ENCODE data around the gene ACTL6B. TPM values are rescaled to one million over a fixed set of nuclear protein-coding genes. Genes with fewer than 3 reads are reported as not detected.

The ACTL6B gene
- not detected in 5 replicates for total RNA-seq (2022; extraction: Qiagen RNA extraction; ENCODE audit: low read depth)

DNA sequence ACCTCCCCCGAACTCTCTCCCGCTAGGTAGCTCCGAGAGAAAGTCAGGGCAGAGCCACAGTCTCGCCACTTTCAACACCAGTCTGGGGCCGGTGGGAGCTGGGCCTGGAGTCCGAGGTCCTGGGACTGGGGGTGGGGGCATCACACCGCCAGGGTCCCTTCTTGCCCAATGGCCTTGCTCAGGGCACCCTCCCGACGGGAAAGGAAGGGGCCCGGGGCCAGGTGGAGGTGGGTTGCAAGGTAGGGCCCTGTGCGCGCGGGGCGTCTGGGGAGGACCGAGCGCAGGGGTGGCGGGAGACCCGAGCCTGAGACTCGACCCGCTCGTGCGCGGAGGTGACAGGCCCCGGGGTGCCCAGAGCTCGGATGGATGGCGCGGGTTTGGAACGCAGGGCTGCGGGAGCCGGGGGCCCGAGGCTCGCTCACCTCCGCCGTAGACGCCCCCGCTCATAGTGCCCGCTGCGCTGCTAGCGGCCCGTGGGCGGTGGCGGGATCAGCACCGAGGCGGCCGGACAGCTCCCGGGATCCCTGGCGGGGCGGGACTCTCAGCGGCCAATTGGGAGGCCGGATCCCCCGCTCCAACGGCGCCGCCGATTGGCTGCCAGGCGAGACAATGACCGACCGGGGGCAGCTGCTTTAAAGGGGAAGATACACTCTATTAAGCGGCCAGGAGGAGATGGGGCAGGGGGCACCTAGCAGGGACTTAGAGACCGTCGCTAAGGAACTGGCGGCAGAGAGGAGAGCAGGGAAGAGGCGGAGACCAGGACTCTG is at the start of gene ACTL6B:
ACTL6B (minus strand) TSS at position 541 of the 767 bp plus-strand sequence; CDS start at position 447, 94 bp downstream.

DNA sequence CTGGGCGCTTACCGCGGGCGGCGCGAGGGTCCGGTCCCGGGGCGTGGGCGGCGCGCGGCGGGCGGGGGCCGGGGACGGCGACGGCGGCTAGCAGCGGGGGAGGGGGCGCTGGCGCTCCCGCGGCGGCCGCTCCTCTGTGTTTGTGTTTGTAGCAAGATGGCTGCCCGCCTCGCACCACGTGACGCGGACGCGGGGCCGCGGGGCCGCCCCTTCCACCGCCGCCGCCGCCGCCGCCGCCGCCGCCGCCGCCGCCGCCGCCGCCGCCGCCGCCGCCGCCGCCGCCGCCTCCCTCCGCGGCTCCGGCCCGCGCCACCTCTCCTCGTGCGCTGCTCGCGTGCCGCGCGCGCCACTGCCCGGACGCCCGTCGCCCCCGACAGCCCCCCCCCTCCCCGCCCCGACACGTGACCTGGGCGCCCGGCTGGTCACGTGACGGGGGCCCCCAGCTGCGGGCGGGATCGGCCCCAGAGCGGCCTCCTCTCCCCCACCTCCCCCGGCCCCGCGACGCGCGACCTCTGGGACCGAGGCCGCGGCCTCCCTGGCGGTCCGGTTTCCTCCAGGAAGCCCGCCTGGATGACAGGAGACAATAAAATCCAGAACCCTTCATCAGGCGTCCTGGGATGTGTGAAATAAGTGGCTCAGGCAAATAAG is 38.0 kb upstream of the ACTL6B start, which contains the start of gene GIGYF1:
GIGYF1 (minus strand) TSS at position 153 of the 648 bp plus-strand sequence. CDS start 6,012 bp downstream, outside the sequence.

DNA sequence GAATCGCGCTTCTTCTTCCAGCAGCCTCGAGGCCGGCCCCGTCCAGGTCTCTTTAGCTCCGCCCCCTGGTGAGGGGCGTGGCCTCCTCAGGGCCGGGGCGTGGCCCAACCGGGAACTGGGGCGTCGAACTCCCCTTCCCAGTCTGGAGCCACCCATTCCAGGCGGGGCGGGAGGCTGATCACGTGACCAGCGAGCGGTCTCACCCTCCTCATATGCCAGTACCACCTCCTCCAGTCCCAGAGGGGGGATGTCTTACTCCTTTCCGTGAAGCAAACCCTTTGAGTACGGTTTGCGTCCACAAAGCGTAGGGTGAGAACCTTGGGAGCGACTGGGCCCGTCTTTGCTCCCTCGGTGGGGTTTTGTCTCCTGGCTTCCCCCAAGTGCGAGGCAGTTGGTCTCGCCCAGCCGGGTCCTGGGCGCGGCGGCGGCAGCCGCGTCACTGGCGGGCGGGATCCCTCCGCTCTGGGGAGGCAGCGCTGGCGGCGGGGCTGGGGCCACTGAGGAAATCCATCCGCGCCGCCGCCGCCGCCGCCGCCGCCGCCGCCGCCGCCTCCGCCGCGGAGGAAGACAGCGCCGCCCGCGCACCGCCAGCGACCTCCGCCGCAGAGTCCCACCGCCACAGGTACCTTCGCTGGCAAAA is 17.2 kb upstream of the ACTL6B start, which contains the start of gene GNB2:
GNB2 (plus strand) TSS at position 439 of the 640 bp plus-strand sequence. CDS start 2,526 bp downstream, outside the sequence.

DNA sequence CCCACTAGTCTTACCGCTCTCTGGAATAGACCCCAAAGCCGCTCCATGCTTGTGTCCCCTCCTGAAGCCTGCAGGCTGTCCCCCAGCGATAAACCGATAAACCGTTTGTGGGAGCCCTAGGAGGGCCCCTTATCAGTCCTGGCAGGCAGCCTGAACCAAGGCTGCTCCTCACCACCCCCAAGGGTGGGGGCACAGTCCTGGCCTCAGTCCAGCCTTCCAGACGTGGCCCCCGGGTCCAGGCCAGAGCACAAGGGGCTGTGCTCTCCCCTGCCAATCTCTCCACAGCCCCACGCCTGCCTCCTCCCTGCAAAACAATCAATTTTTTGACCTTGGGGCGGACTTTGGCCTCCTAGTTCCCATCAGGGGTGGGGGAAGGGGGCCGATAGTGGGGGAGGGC is 14.8 kb downstream of the ACTL6B start, which contains the start of gene TFR2:
TFR2 (minus strand) TSS at position 90 of the 397 bp plus-strand sequence; CDS start at position 47, 43 bp downstream.

DNA sequence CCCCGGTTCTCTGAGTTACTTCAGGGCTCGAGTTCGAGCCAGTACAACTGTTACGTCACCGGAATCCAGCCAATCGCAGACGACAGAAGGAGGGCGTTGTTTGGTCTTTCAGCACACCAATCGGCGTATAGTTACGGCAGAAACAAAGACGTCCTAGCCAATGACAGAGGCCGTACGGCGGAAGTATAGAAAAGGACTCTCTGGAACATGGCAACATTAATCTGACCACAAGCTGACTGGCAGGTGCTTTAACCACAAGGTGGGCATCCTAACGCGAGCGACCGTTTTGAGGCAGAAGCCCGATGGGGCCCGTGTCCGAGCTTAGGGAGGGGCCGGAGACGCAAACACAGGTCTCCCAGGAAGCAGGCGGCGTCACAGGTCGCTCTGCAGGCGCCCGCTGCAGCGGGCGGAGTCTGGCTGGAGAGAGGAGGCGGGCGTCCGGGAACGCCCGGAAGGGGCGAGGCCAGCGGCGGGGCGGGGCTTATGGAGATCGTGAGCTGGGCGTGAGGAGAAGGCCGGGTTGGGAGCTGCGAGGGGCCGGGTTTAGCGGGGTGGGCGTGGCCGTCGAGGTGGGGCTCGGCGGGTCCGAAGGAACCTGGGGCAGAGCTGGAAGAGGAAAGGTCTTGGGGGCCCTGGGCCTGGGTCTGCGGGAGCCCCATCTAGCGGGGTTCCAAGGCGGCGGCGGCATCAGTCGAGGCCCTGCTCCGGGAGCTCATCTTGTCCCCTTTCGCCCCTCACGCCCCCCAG is 44.1 kb downstream of the ACTL6B start, which contains the start of gene MOSPD3:
MOSPD3 (plus strand) TSS at position 558 of the 747 bp plus-strand sequence. CDS start 252 bp downstream, outside the sequence.

Other genes starting within 250 kb of the ACTL6B start
- gene ZCWPW1, start 227.7 kb downstream of the ACTL6B start, total RNA-seq (2022; extraction: Qiagen RNA extraction; ENCODE audit: low read depth), result 0.85 to 2.2 TPM (median 1.3 TPM) in 5 replicates
- gene MEPCE, start 226.6 kb downstream of the ACTL6B start, total RNA-seq (2022; extraction: Qiagen RNA extraction; ENCODE audit: low read depth), result 37.3 to 48.6 TPM (median 43.9 TPM) in 5 replicates
- gene PPP1R35, start 220.0 kb downstream of the ACTL6B start, total RNA-seq (2022; extraction: Qiagen RNA extraction; ENCODE audit: low read depth), result 34.7 to 61.6 TPM (median 57.5 TPM) in 5 replicates
- 0.21 to 0.98 TPM (median 0.66 TPM) in 5 replicates for gene SPACDR, start 192.2 kb downstream of the ACTL6B start, total RNA-seq (2022; extraction: Qiagen RNA extraction; ENCODE audit: low read depth)
- gene TSC22D4, start 177.2 kb downstream of the ACTL6B start, total RNA-seq (2022; extraction: Qiagen RNA extraction; ENCODE audit: low read depth), result 27.2 to 39.5 TPM (median 29.3 TPM) in 5 replicates
- 0.64 to 1.6 TPM (median 1.2 TPM) in 5 replicates for gene NYAP1, start 172.5 kb downstream of the ACTL6B start, total RNA-seq (2022; extraction: Qiagen RNA extraction; ENCODE audit: low read depth)
- 9.7 to 15.0 TPM (median 14.0 TPM) in 5 replicates for gene AGFG2, start 117.2 kb downstream of the ACTL6B start, total RNA-seq (2022; extraction: Qiagen RNA extraction; ENCODE audit: low read depth)
- gene SAP25, start 82.5 kb downstream of the ACTL6B start, total RNA-seq (2022; extraction: Qiagen RNA extraction; ENCODE audit: low read depth), result 0.42 to 0.76 TPM (median 0.55 TPM) in 3 of 5 replicates, not detected in the others
- 8.9 to 16.3 TPM (median 13.9 TPM) in 5 replicates for gene LRCH4, start 70.3 kb downstream of the ACTL6B start, total RNA-seq (2022; extraction: Qiagen RNA extraction; ENCODE audit: low read depth)
- 0.21 to 0.27 TPM (median 0.27 TPM) in 3 of 5 replicates, not detected in the others for gene FBXO24, start 70.1 kb downstream of the ACTL6B start, total RNA-seq (2022; extraction: Qiagen RNA extraction; ENCODE audit: low read depth)
- gene PCOLCE, start 54.1 kb downstream of the ACTL6B start, total RNA-seq (2022; extraction: Qiagen RNA extraction; ENCODE audit: low read depth), result 6.7 to 10.7 TPM (median 9.0 TPM) in 5 replicates
- 14.6 to 22.8 TPM (median 18.4 TPM) in 5 replicates for gene MOSPD3, start 43.9 kb downstream of the ACTL6B start, total RNA-seq (2022; extraction: Qiagen RNA extraction; ENCODE audit: low read depth)
- 2.0 to 3.3 TPM (median 3.0 TPM) in 5 replicates for gene TFR2, start 14.9 kb downstream of the ACTL6B start, total RNA-seq (2022; extraction: Qiagen RNA extraction; ENCODE audit: low read depth)
- gene GNB2, start 17.3 kb upstream of the ACTL6B start, total RNA-seq (2022; extraction: Qiagen RNA extraction; ENCODE audit: low read depth), result 163 to 268 TPM (median 240 TPM) in 5 replicates
- gene GIGYF1, start 37.8 kb upstream of the ACTL6B start, total RNA-seq (2022; extraction: Qiagen RNA extraction; ENCODE audit: low read depth), result 13.1 to 21.3 TPM (median 18.9 TPM) in 5 replicates
- gene POP7, start 49.7 kb upstream of the ACTL6B start, total RNA-seq (2022; extraction: Qiagen RNA extraction; ENCODE audit: low read depth), result 77.8 to 102 TPM (median 101 TPM) in 5 replicates
- gene EPO, start 64.0 kb upstream of the ACTL6B start, total RNA-seq (2022; extraction: Qiagen RNA extraction; ENCODE audit: low read depth), result 0.07 to 0.23 TPM in 2 of 5 replicates, not detected in the others
- gene ZAN, start 77.1 kb upstream of the ACTL6B start, total RNA-seq (2022; extraction: Qiagen RNA extraction; ENCODE audit: low read depth), result not detected in 5 replicates
- gene EPHB4, start 171.1 kb upstream of the ACTL6B start, total RNA-seq (2022; extraction: Qiagen RNA extraction; ENCODE audit: low read depth), result 36.4 to 45.6 TPM (median 43.7 TPM) in 5 replicates
- gene SLC12A9, start 196.3 kb upstream of the ACTL6B start, total RNA-seq (2022; extraction: Qiagen RNA extraction; ENCODE audit: low read depth), result 11.0 to 15.9 TPM (median 13.4 TPM) in 5 replicates
- 40.0 to 57.6 TPM (median 56.1 TPM) in 5 replicates for gene TRIP6, start 210.9 kb upstream of the ACTL6B start, total RNA-seq (2022; extraction: Qiagen RNA extraction; ENCODE audit: low read depth)
- 117 to 160 TPM (median 136 TPM) in 5 replicates for gene SRRT, start 218.7 kb upstream of the ACTL6B start, total RNA-seq (2022; extraction: Qiagen RNA extraction; ENCODE audit: low read depth)
- 3.5 to 7.4 TPM (median 5.7 TPM) in 5 replicates for gene UFSP1, start 233.3 kb upstream of the ACTL6B start, total RNA-seq (2022; extraction: Qiagen RNA extraction; ENCODE audit: low read depth)
- gene ACHE, start 239.4 kb upstream of the ACTL6B start, total RNA-seq (2022; extraction: Qiagen RNA extraction; ENCODE audit: low read depth), result 1.4 to 2.5 TPM (median 2.2 TPM) in 5 replicates

All from A549 treated with RU486 at 1 μM for 4 hours (cell line).